Omental fat pad (tissue), 4 donors: ENCODE measurements around the gene DPP6. TPM values are rescaled to one million over a fixed set of nuclear protein-coding genes. Genes with fewer than 3 reads are reported as not detected.

Experiments used
- ATAC-seq: fragments of 150-250 bp; one replicate; pipeline ENCODE4 v1.9.1; 2016; ENCODE audit warnings: mild to moderate bottlenecking, moderate library complexity; ENCODE audit not compliant: low FRiP score
- DNase-seq: peaks from one replicate; pipeline ENCODE4 v3.0.0-alpha.2; 2019; ENCODE audit warnings: low spot score
- total RNA-seq, 4 donors: library from RNA; depleted of rRNA; stranded (reverse); fragments of >200 nt; gene quantifications; one replicate each; pipeline ENCODE4 v1.1.0, GENCODE V29; 2016
- TF ChIP-seq, protein P1 (sequence below), 3 donors: fragments of 450-650 bp; IDR thresholded peaks; one replicate each; pipeline ENCODE4 v1.5.1; 2016 to 2017; ENCODE audit warnings: antibody characterized with exemption in 3 of 3, mild to moderate bottlenecking in 3 of 3, moderate library complexity in 2 of 3

Gene DPP6
- total RNA-seq, 4 donors from 2014 or later, result 0.13 to 1.8 (median 1.3) TPM

DNA sequence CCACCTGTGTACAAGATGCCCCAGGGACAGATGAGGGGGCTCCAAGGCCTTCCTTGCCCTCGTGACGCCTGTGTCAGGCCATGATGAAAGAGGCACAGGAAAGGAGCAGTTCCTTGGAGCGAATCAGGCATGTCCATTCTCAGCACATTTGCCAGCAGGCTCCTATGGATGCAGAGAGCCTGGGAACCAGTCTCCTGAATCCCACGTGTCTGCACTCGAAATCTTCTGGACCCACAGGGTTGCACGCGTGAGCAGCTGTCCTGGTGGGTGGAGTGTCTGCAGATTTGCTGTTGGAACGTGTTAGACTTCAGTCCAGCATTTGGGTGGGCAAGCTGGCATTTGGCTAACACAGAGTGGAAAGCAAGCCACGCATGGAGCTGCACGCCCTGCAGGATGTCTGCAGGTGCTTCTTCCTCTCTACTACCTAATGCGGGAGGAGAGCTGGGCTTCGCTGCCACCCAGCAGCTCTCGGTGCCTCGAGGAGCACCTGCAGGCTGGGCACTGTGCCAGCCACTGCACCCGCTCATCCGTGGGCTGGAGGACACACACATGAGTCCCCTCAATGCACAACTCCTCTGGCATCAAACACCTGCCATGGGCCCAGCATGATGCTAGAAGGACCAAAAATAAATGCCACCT, 810.1 kb downstream of the DPP6 start:
- TF ChIP-seq, protein P1, sequence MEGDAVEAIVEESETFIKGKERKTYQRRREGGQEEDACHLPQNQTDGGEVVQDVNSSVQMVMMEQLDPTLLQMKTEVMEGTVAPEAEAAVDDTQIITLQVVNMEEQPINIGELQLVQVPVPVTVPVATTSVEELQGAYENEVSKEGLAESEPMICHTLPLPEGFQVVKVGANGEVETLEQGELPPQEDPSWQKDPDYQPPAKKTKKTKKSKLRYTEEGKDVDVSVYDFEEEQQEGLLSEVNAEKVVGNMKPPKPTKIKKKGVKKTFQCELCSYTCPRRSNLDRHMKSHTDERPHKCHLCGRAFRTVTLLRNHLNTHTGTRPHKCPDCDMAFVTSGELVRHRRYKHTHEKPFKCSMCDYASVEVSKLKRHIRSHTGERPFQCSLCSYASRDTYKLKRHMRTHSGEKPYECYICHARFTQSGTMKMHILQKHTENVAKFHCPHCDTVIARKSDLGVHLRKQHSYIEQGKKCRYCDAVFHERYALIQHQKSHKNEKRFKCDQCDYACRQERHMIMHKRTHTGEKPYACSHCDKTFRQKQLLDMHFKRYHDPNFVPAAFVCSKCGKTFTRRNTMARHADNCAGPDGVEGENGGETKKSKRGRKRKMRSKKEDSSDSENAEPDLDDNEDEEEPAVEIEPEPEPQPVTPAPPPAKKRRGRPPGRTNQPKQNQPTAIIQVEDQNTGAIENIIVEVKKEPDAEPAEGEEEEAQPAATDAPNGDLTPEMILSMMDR (IDR thresholded peaks at IDR 0.05), result no peak
- ATAC-seq (no peak), DNase-seq (no peak)

DNA sequence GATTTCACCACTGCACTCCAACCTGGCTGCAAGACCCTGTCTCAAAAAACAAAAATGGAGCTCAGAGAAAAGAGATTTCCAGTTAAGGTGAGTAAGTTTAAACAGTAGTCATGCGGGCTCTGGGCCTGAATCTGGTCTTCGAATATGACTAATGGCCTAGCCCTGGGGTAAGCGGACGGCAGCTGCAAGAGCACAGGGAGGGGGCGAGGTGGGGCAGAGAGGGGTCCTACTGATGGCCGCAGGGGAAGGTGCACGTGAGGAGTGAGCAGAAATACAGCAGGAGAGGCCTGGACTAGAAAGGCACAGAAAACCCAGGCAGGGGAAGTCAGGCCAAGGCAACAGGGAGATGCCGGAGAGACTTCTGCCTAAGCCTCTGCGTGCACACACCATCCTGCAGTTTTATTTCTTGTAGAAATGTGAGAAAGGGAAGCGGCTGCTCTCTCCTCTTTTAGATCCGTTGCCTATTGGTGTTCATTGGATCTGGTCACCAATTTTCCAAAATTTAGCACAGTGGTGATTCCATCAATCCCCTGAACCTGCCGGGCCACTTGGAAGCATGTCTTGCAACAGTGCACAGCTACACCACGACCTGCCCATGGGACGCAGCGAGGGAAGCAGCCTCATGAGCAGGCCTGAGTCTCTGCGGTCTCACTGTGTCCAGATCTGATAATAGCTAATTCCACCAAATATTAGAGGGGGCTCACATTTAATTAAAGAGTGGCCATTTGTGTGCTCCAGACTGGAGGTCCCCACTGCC, 811.7 kb downstream of the DPP6 start:
- DNase-seq, result no peak
- TF ChIP-seq, protein P1 (IDR thresholded peaks at IDR 0.05), result no peak
- no peak for ATAC-seq

DNA sequence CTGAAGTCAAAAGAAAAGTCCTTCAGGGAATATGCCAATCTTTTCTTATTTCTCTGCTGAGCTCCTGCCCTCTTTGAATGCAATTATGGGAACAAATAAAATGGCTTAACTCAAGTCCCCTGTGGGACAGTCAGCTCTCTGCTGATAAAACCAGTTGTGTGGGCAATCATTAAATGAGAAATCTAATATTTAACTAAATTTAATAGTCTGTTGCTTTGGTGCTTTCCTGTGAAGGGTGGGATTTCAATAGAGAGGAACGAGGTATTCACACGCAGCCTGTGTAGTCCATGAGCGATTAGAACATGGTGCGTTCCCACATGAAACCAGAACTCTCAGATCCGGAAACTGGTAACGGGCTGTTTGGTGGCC, 812.3 kb downstream of the DPP6 start:
- DNase-seq (no peak), ATAC-seq (no peak)
- TF ChIP-seq, protein P1 (IDR thresholded peaks at IDR 0.05), result no peak

- ATAC-seq (no peak), DNase-seq (no peak)
- TF ChIP-seq, protein P1 (IDR thresholded peaks at IDR 0.05), result no peak
Observed at GRCh38 chr7:154865984-154866685, 813.9 kb downstream of the DPP6 start.

DNA sequence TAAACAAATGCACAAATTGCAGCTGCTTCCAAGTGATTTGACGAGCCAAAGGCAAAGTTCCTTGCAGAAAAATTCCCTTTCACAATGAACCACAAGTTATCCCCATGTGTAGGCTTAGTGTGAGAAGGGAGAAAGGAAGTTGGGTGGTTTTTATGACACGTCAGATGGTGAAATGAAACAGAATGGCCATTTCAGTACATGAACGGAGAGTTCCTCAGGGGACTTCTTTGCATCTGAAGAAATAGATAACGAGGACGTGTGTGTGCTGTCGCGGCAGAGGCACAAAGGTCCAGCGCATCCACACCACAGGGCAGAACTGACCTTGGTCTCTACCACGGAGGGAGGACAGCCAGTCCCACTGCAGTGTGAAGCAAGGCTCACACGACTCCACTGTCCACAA, 814.9 kb downstream of the DPP6 start:
- TF ChIP-seq, protein P1 (IDR thresholded peaks at IDR 0.05), result no peak
- ATAC-seq, result no peak
- no peak for DNase-seq

- DNase-seq, result no peak
- no peak for ATAC-seq
- TF ChIP-seq, protein P1 (IDR thresholded peaks at IDR 0.05), result no peak
Observed at GRCh38 chr7:154868921-154869320, 816.7 kb downstream of the DPP6 start.
